Measurements from ENCODE around the gene TAPBPL. TPM values are rescaled to one million over a fixed set of nuclear protein-coding genes. Genes with fewer than 3 reads are reported as not detected.

The TAPBPL gene
- polyA plus RNA-seq, 3 donors = 89.3 to 145 (median 91.8) TPM

DNA sequence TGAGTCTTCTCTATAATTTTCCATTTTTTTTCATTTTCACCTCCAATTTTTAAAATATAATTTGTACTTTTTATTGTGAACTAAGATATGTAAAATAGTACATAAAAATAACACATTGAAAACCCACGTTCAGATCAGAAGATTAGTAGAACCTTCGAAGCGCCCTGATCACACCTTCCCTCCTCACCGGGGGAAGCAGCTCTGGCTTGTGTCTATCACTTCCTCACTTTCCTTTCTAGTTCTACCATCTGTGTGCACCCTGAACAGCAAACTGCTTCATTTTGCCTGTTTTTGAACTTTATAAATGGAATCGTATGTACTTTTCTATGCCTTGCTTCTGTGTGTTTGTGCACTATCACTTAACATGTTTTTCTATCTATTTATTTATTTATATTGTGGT is 18.9 kb upstream of the TAPBPL start:
- H4K20me1 ChIP-seq (ENCODE audit: insufficient read depth, low read length) = no peaks in the 10 kb centered on the region
- no peak for DNase-seq
- WGBS (ENCODE audit: insufficient coverage) = 44% methylated on average over 4 of the region's 5 CpGs
- no peaks in the 10 kb centered on the region for H3K36me3 Mint-ChIP-seq
- intact Hi-C loops (cut with micrococcal nuclease) = no loop called here
- TF ChIP-seq, protein P1, sequence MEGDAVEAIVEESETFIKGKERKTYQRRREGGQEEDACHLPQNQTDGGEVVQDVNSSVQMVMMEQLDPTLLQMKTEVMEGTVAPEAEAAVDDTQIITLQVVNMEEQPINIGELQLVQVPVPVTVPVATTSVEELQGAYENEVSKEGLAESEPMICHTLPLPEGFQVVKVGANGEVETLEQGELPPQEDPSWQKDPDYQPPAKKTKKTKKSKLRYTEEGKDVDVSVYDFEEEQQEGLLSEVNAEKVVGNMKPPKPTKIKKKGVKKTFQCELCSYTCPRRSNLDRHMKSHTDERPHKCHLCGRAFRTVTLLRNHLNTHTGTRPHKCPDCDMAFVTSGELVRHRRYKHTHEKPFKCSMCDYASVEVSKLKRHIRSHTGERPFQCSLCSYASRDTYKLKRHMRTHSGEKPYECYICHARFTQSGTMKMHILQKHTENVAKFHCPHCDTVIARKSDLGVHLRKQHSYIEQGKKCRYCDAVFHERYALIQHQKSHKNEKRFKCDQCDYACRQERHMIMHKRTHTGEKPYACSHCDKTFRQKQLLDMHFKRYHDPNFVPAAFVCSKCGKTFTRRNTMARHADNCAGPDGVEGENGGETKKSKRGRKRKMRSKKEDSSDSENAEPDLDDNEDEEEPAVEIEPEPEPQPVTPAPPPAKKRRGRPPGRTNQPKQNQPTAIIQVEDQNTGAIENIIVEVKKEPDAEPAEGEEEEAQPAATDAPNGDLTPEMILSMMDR (IDR thresholded peaks at IDR 0.05) = no peak
- peaks cover 0 to 6% (median 3%) of the 10 kb centered on the region in 3 donors for H3K27me3 Mint-ChIP-seq (ENCODE audit: low read depth in 3 of 3)
- H3K9me3 Mint-ChIP-seq = no peaks in the 10 kb centered on the region
- H3K9me3 ChIP-seq (replicated peaks in 1 of 2; ENCODE audit: control insufficient read depth in 1 of 2, insufficient read depth in 1 of 2, low read length in 2 of 2) = no peaks in the 10 kb centered on the region
- H3K4me3 Mint-ChIP-seq = no peak overlapping the region
- no peak overlapping the region for H2AFZ ChIP-seq (ENCODE audit: insufficient read depth, low read depth, low read length, poor library complexity, severe bottlenecking)
- no peak overlapping the region for H3K9ac ChIP-seq (ENCODE audit: insufficient read depth, low read length, poor library complexity, severe bottlenecking)
- H3K27me3 ChIP-seq (ENCODE audit: control insufficient read depth in 2 of 2, insufficient read depth in 2 of 2, low read length in 2 of 2) = no peaks in the 10 kb centered on the region
- no peak overlapping the region for H3K27ac ChIP-seq (ENCODE audit: low read depth in 1 of 2, low read length in 2 of 2)
- no peaks in the 10 kb centered on the region for H3K36me3 ChIP-seq (replicated peaks in 1 of 2; ENCODE audit: control insufficient read depth in 1 of 2, insufficient read depth in 2 of 2, low read length in 2 of 2)
- no peaks in the 10 kb centered on the region for H3K79me2 ChIP-seq (ENCODE audit: insufficient read depth, low read length)
- H3K27ac Mint-ChIP-seq = no peak overlapping the region
- H3K4me3 ChIP-seq (replicated peaks in 1 of 3; ENCODE audit: low read depth in 2 of 3, low read length in 3 of 3) = no peak overlapping the region
- H3K4me1 Mint-ChIP-seq = peaks cover 21% of the 10 kb centered on the region
- peaks cover 18% of the 10 kb centered on the region in 2 donors for H3K4me1 ChIP-seq (ENCODE audit: control insufficient read depth in 1 of 2, insufficient read depth in 2 of 2, low read length in 2 of 2)
- no peak overlapping the region for H3K4me2 ChIP-seq (replicated peaks; ENCODE audit: extremely low read depth, low read length, poor library complexity, severe bottlenecking)

DNA sequence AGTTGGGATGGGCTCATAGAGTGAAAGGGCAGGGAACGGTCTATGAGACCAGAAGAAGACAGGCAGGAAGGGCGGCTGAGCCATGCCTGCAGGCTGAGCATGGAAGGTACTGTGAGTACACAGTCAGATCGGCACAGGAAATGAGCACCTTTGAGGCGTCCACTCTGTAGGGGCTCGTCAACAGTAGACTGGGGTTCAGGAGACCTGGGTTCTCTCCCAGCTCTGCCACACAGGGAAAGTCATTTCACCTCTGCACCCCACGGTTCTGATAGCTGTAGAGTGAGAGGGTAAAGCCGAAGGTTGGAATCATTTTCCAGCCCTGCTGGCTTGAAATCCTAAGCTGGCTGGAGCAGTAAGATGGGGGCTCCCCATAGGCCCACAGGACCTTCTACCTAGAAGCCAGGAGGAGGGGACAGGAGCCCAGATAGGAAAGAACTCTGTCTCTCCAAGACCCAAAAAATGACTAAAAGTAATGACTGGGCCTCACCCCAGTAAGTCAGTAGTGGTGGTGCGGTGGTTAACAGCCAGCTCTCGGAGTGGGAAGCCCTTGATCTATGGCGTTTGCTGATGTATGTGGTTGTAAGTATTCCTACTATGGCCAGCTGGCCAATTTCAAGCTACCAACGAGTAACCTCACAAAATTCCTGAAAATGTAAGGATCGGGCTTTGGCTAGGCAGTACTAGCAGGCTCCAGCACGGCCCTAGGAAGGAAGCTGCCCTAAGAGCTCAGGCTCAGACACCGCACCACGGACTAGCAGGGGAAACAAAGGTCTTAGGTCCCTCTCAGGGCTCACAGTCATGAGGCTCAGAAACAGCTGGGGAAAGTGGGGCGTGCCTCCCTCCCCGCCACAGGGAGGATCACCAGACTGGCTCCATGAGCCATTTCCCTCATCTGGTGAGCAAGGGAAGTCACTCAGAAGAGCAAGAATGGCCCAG is 17.4 kb upstream of the TAPBPL start:
- Histone ChIP-seq H3K9me3 (replicated peaks in 1 of 2; ENCODE audit: control insufficient read depth in 1 of 2, insufficient read depth in 1 of 2, low read length in 2 of 2) (no peaks in the 10 kb centered on the region), H3K4me2 (replicated peaks; ENCODE audit: extremely low read depth, low read length, poor library complexity, severe bottlenecking) (no peak overlapping the region), H3K27me3 (ENCODE audit: control insufficient read depth in 2 of 2, insufficient read depth in 2 of 2, low read length in 2 of 2) (no peaks in the 10 kb centered on the region), H3K9ac (ENCODE audit: insufficient read depth, low read length, poor library complexity, severe bottlenecking) (no peak overlapping the region), H3K79me2 (ENCODE audit: insufficient read depth, low read length) (no peaks in the 10 kb centered on the region), H3K4me3 (replicated peaks in 1 of 3; ENCODE audit: low read depth in 2 of 3, low read length in 3 of 3) (no peak overlapping the region), H3K27ac (ENCODE audit: low read depth in 1 of 2, low read length in 2 of 2) (no peak overlapping the region), H4K20me1 (ENCODE audit: insufficient read depth, low read length) (no peaks in the 10 kb centered on the region), H2AFZ (ENCODE audit: insufficient read depth, low read depth, low read length, poor library complexity, severe bottlenecking) (no peak overlapping the region), H3K4me1 (ENCODE audit: control insufficient read depth in 1 of 2, insufficient read depth in 2 of 2, low read length in 2 of 2) (peaks cover 18% of the 10 kb centered on the region in 2 donors), H3K36me3 (replicated peaks in 1 of 2; ENCODE audit: control insufficient read depth in 1 of 2, insufficient read depth in 2 of 2, low read length in 2 of 2) (no peaks in the 10 kb centered on the region)
- peaks cover 19% of the 10 kb centered on the region for H3K4me1 Mint-ChIP-seq
- no peaks in the 10 kb centered on the region for H3K9me3 Mint-ChIP-seq
- no peak for DNase-seq
- peaks cover 0 to 2% of the 10 kb centered on the region in 2 donors for H3K36me3 Mint-ChIP-seq
- H3K4me3 Mint-ChIP-seq = no peak overlapping the region
- no peak overlapping the region for H3K27ac Mint-ChIP-seq
- TF ChIP-seq, protein P1 (IDR thresholded peaks at IDR 0.05) = no peak
- intact Hi-C loops (cut with micrococcal nuclease) = no loop called here
- 95% methylated on average over 13 of the region's 17 CpGs for WGBS (ENCODE audit: insufficient coverage)
- peaks cover 0 to 6% (median 3%) of the 10 kb centered on the region in 3 donors for H3K27me3 Mint-ChIP-seq (ENCODE audit: low read depth in 3 of 3)
